ENCODE results near the gene POC1A.
"Not testable (repeated sequence)": the region's sequence is repeated elsewhere in the genome, so short reads cannot be mapped to it uniquely, and the experiment has no call there.

Gene POC1A

GRCh38 chr3:52191663-52192062, 37.4 kb upstream of the POC1A start:
- Histone ChIP-seq H3K4me1 (ENCODE audit: insufficient read depth, low read length) (no peaks in the 10 kb centered on the region), H3K9ac (ENCODE audit: low read depth, low read length) (no peak overlapping the region), H3K36me3 (ENCODE audit: insufficient read depth, low read length) (no peaks in the 10 kb centered on the region), H3K9me3 (ENCODE audit: control insufficient read depth, insufficient read depth, low read length) (no peaks in the 10 kb centered on the region)

GRCh38 chr3:52190294-52191074, 36.3 kb upstream of the POC1A start:
- Histone ChIP-seq H3K9ac (ENCODE audit: low read depth, low read length) (no peak overlapping the region), H3K9me3 (ENCODE audit: control insufficient read depth, insufficient read depth, low read length) (no peaks in the 10 kb centered on the region), H3K4me1 (ENCODE audit: insufficient read depth, low read length) (no peaks in the 10 kb centered on the region), H3K36me3 (ENCODE audit: insufficient read depth, low read length) (no peaks in the 10 kb centered on the region)

- Histone ChIP-seq H3K9ac (ENCODE audit: low read depth, low read length) (no peak overlapping the region), H3K4me1 (ENCODE audit: insufficient read depth, low read length) (no peaks in the 10 kb centered on the region), H3K36me3 (ENCODE audit: insufficient read depth, low read length) (no peaks in the 10 kb centered on the region), H3K9me3 (ENCODE audit: control insufficient read depth, insufficient read depth, low read length) (no peaks in the 10 kb centered on the region)
These were observed 34.3 kb upstream of the POC1A start for GRCh38 chr3:52188556-52188955.

GRCh38 chr3:52186729-52187128, 32.5 kb upstream of the POC1A start:
- Histone ChIP-seq H3K9ac (ENCODE audit: low read depth, low read length) (no peak overlapping the region), H3K9me3 (ENCODE audit: control insufficient read depth, insufficient read depth, low read length) (no peaks in the 10 kb centered on the region), H3K36me3 (ENCODE audit: insufficient read depth, low read length) (no peaks in the 10 kb centered on the region), H3K4me1 (ENCODE audit: insufficient read depth, low read length) (no peaks in the 10 kb centered on the region)

GRCh38 chr3:52185837-52186236, 31.6 kb upstream of the POC1A start:
- Histone ChIP-seq H3K4me1 (ENCODE audit: insufficient read depth, low read length) (no peaks in the 10 kb centered on the region), H3K9me3 (ENCODE audit: control insufficient read depth, insufficient read depth, low read length) (no peaks in the 10 kb centered on the region), H3K9ac (ENCODE audit: low read depth, low read length) (no peak overlapping the region), H3K36me3 (ENCODE audit: insufficient read depth, low read length) (no peaks in the 10 kb centered on the region)

DNA sequence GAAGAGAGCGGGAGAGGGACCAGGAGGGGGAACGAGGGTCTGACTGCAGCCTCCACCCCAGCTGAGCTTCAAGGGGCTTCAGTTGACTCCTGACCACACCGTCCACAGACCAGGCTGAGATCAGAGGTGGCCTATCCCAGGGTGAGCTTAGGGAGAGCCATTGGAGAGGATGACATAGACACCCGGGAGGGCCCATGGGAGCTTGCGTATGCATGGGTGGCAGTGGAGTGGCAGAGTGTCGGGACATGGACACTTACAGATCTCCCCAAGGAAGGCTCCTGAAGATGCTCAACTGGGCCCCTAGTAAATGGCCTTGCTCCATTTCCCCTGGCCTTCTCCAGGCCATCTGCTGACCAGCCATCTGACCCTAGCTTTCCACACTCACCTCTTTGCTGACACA, 31.1 kb upstream of the POC1A start:
- H3K9ac ChIP-seq (ENCODE audit: low read depth, low read length) = no peak overlapping the region
- no peaks in the 10 kb centered on the region for H3K9me3 ChIP-seq (ENCODE audit: control insufficient read depth, insufficient read depth, low read length)
- H3K36me3 ChIP-seq (ENCODE audit: insufficient read depth, low read length) = no peaks in the 10 kb centered on the region
- no peaks in the 10 kb centered on the region for H3K4me1 ChIP-seq (ENCODE audit: insufficient read depth, low read length)

DNA sequence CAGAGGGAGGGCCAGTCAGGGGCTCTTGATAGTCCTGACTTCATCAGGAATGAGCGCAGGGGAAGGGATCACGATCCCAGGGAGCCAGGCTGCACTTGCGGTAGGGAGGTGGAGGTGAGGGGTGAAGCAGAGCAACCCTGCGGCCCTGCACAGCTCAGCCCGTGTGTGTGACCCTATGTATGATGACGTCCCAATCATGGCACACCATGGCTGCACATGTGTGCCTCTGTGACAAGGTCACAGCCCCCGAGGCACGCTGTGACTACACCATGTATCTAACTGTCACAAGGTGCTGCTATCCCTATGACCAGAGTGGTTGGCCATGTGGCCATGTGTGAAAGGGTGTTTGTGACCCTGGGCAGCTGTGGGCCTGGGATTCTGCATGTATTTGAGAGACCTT, 30.5 kb upstream of the POC1A start:
- Histone ChIP-seq H3K9me3 (ENCODE audit: control insufficient read depth, insufficient read depth, low read length) (no peaks in the 10 kb centered on the region), H3K36me3 (ENCODE audit: insufficient read depth, low read length) (no peaks in the 10 kb centered on the region), H3K9ac (ENCODE audit: low read depth, low read length) (no peak overlapping the region), H3K4me1 (ENCODE audit: insufficient read depth, low read length) (no peaks in the 10 kb centered on the region)

DNA sequence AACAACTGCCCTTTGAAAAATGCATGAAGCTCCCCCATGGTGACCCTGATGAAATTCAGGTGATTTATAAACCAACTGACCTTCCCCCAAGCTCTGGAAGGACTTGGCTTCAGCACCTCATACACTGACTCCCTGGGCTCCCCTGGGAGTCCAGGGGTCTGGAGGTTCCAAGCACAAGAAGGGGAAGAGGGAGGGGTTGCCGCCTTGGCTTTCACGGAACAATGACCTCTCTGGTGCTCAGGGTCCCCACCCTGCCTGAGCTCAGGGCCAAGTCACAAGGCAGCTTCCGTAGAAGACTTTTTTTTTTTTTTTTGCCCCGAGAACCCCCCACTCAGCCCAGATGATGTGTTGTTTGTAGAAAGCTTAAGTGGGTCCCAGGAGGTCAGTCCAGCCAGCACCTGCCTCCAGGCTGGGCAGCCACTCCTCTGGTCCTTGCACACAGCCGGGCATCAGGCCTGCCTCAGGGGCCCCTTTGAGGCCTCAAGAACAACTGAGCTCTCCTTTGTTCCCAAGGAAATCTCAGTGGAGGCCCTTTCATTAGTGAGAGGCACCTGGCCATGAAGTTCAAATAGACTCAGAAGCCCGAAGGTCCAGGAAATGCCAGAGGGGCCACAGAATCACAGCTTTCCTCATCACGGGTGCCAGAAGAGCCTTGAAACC, 29.7 kb upstream of the POC1A start:
- Histone ChIP-seq H3K36me3 (ENCODE audit: insufficient read depth, low read length) (no peaks in the 10 kb centered on the region), H3K9me3 (ENCODE audit: control insufficient read depth, insufficient read depth, low read length) (no peaks in the 10 kb centered on the region)

GRCh38 chr3:52182691-52183090, 28.5 kb upstream of the POC1A start:
- no peaks in the 10 kb centered on the region for H3K4me1 ChIP-seq (ENCODE audit: insufficient read depth, low read length)
- H3K9me3 ChIP-seq (ENCODE audit: control insufficient read depth, insufficient read depth, low read length) = no peaks in the 10 kb centered on the region
- H3K36me3 ChIP-seq (ENCODE audit: insufficient read depth, low read length) = no peaks in the 10 kb centered on the region
- H3K9ac ChIP-seq (ENCODE audit: low read depth, low read length) = no peak overlapping the region

More for the DNA sequence above, 29.7 kb upstream of the POC1A start:
- no peak overlapping the region for H3K9ac ChIP-seq (ENCODE audit: low read depth, low read length)
- no peaks in the 10 kb centered on the region for H3K4me1 ChIP-seq (ENCODE audit: insufficient read depth, low read length)

DNA sequence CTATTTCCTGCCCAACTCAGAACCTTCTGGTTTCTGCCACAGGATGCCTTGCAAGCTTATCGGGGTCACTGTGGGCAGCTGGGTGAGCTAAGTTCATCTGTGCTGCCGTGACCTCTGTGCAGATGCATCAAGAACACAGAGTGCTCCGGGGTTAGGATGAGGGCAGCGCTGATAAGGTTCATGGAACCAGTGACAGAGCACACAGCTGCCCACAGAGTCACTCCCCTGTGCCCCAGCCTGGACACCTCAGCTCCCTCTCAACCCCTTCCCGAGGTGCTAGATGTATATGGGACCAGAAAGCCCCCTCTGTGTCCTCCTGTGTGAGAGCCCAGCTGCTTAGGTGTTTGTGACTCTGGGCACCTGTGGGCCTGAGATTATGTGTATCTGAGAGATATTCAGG, 28.0 kb upstream of the POC1A start:
- Histone ChIP-seq H3K9me3 (ENCODE audit: control insufficient read depth, insufficient read depth, low read length) (no peaks in the 10 kb centered on the region), H3K36me3 (ENCODE audit: insufficient read depth, low read length) (no peaks in the 10 kb centered on the region), H3K4me1 (ENCODE audit: insufficient read depth, low read length) (peaks cover 5% of the 10 kb centered on the region; the same call in 1 of the 2 replicates), H3K9ac (ENCODE audit: low read depth, low read length) (no peak overlapping the region)

GRCh38 chr3:52181543-52181942, 27.3 kb upstream of the POC1A start:
- Histone ChIP-seq H3K9me3 (ENCODE audit: control insufficient read depth, insufficient read depth, low read length) (no peaks in the 10 kb centered on the region), H3K9ac (ENCODE audit: low read depth, low read length) (no peak overlapping the region), H3K36me3 (ENCODE audit: insufficient read depth, low read length) (no peaks in the 10 kb centered on the region), H3K4me1 (ENCODE audit: insufficient read depth, low read length) (peaks cover 8% of the 10 kb centered on the region; the same call in 1 of the 2 replicates)

GRCh38 chr3:52178537-52178936, 24.3 kb upstream of the POC1A start:
- Histone ChIP-seq H3K36me3 (ENCODE audit: insufficient read depth, low read length) (no peaks in the 10 kb centered on the region), H3K9ac (ENCODE audit: low read depth, low read length) (no peak overlapping the region), H3K4me1 (ENCODE audit: insufficient read depth, low read length) (peaks cover 8% of the 10 kb centered on the region; the same call in 1 of the 2 replicates), H3K9me3 (ENCODE audit: control insufficient read depth, insufficient read depth, low read length) (no peaks in the 10 kb centered on the region)

DNA sequence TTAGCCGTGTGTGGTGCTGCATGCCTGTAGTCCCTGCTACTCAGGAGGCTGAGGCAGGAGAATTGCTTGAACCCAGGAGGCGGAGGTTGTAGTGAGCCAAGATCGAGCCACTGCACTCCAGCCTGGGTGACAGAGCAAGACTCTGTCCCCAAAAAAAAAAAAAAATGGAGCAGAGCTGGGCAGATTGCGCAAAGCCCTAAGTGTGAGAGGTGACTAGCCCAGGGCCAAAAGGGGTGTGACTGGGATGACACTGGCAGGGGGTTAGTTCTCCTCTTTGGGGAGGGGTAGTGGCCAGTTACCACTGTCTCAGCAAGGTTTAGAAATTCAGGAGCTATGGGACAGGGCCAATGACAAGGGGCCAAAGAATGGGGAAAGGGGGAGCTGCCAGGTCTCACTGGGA, 23.9 kb upstream of the POC1A start:
- H3K9ac ChIP-seq (ENCODE audit: low read depth, low read length); H3K36me3 ChIP-seq (ENCODE audit: insufficient read depth, low read length); H3K4me1 ChIP-seq (ENCODE audit: insufficient read depth, low read length); H3K9me3 ChIP-seq (ENCODE audit: control insufficient read depth, insufficient read depth, low read length): not testable (repeated sequence)

- no peaks in the 10 kb centered on the region for H3K9me3 ChIP-seq (ENCODE audit: control insufficient read depth, insufficient read depth, low read length)
- H3K36me3 ChIP-seq (ENCODE audit: insufficient read depth, low read length) = no peaks in the 10 kb centered on the region
- no peak overlapping the region for H3K9ac ChIP-seq (ENCODE audit: low read depth, low read length)
- H3K4me1 ChIP-seq (ENCODE audit: insufficient read depth, low read length) = peaks cover 8% of the 10 kb centered on the region; the same call in 1 of the 2 replicates
These were observed 23.4 kb upstream of the POC1A start for GRCh38 chr3:52177701-52178042.

GRCh38 chr3:52176951-52177700, 22.9 kb upstream of the POC1A start:
- Histone ChIP-seq H3K4me1 (ENCODE audit: insufficient read depth, low read length) (peaks cover 8% of the 10 kb centered on the region; the same call in 1 of the 2 replicates), H3K9ac (ENCODE audit: low read depth, low read length) (no peak overlapping the region), H3K9me3 (ENCODE audit: control insufficient read depth, insufficient read depth, low read length) (no peaks in the 10 kb centered on the region), H3K36me3 (ENCODE audit: insufficient read depth, low read length) (no peaks in the 10 kb centered on the region)
